Sigmoid colon (tissue), 7 donors: Measurements from ENCODE around the gene AK8. TPM values are rescaled to one million over a fixed set of nuclear protein-coding genes. Genes with fewer than 3 reads are reported as not detected.

ENCODE experiments used
- DNase-seq: peaks from one replicate; pipeline ENCODE4 v3.0.0-alpha.2; 2019
- H3K27ac ChIP-seq, 4 donors: fragments of 200-600 bp; sonication (generic); one replicate each; pipeline ENCODE4 v1.5.1; 2016 to 2019; ENCODE audit warnings: mild to moderate bottlenecking in 1 of 4
- H3K27me3 ChIP-seq, 3 donors: fragments of 200-600 bp; sonication (generic); one replicate each; pipeline ENCODE4 v1.5.1; 2019; ENCODE audit warnings: mild to moderate bottlenecking in 1 of 3
- H3K36me3 ChIP-seq, 4 donors: fragments of 200-600 bp; sonication (generic); one replicate each; pipeline ENCODE4 v1.5.1; 2016 to 2019
- H3K4me1 ChIP-seq, 4 donors: fragments of 200-600 bp; sonication (generic); one replicate each; pipeline ENCODE4 v1.5.1; 2017 to 2019
- H3K4me3 ChIP-seq, 4 donors: fragments of 200-600 bp; sonication (generic); one replicate each; pipeline ENCODE4 v1.5.1; 2017 to 2019; ENCODE audit warnings: mild to moderate bottlenecking in 2 of 4, moderate library complexity in 1 of 4
- H3K9me3 ChIP-seq, 4 donors: fragments of 200-600 bp in 3 of 4; sonication (generic) in 3 of 4; one replicate each; pipeline versions ENCODE4 v1.5.1 to v1.6.1; 2013 to 2019
- CTCF ChIP-seq, 4 experiments: fragments of 450-650 bp in 3 of 4; fragments of 200-600 bp in 1 of 4; IDR thresholded peaks; one replicate each; pipeline ENCODE4 v1.5.1; 2016 to 2019; ENCODE audit warnings: antibody characterized with exemption in 4 of 4, mild to moderate bottlenecking in 3 of 4, moderate library complexity in 2 of 4
- EP300 ChIP-seq, 4 donors: sonication (generic); formaldehyde crosslinking; IDR thresholded peaks; one replicate each; pipeline ENCODE4 v1.6.1; 2017; ENCODE audit warnings: antibody characterized with exemption in 4 of 4
- POLR2A ChIP-seq, 2 donors: fragments of 450-650 bp; IDR thresholded peaks; one replicate each; pipeline ENCODE4 v1.6.1; 2016; ENCODE audit warnings: antibody characterized with exemption in 2 of 2, mild to moderate bottlenecking in 2 of 2, moderate library complexity in 2 of 2
- POLR2AphosphoS5 ChIP-seq, 4 donors: sonication (generic); formaldehyde crosslinking; IDR thresholded peaks; one replicate each; pipeline ENCODE4 v1.6.1; 2017; ENCODE audit warnings: antibody characterized with exemption in 4 of 4
- WGBS, 2 donors: extraction: QIAGEN DNeasy Blood & Tissue Kit; methylation state at CpG; one replicate each; pipeline ENCODE4 v1.1.7; 2013; 5-methylcytosine and 5-hydroxymethylcytosine counted together
- intact Hi-C: fragments of 100-400 bp; cut with DNase I; formaldehyde crosslinking; loops from one replicate; pipeline ENCODE4 v1.15.1; 2023
- polyA plus RNA-seq, 3 donors: library from polyadenylated mRNA; stranded (reverse); fragments of 200-250 nt; gene quantifications; one replicate each; pipeline ENCODE4 v1.2.3, GENCODE V29; 2013
- total RNA-seq, 4 donors: library from RNA; depleted of rRNA; stranded (reverse); fragments of >200 nt; gene quantifications; one replicate each; pipeline ENCODE4 v1.1.0, GENCODE V29; 2016
- donor health status: healthy with polysubstance abuse.
- donor health status: Bipolar disorder and iron deficiency.
- donor health status: healthy.

Gene AK8
- total and polyA plus RNA-seq, 7 donors, result 0.25 to 1.2 (median 0.59) TPM; not detected in 3

DNA sequence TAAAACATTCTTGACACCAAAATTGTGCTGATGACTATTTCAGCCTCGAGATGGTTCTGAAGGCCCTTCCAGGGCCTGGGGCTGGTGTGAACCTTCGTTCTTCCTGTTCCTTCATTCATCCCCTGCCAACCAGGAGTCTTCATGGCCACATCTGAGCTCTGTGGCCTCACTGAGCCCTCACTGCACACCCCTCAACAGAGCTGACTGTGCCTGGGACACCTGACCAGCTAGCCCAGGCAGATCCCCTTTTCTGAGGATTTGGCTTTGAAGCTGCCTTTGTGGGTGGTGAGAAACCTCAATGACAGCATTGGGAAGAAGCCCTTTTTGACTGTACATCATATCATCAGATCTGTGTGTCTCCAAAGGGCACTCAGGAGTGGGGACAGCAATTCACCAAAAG lies 13.8 kb downstream of the AK8 start:
- Histone ChIP-seq H3K36me3 (no peaks in the 10 kb centered on the region), H3K4me1 (peaks cover 0 to 2% (median 0%) of the 10 kb centered on the region in 4 donors), H3K27ac (no peak overlapping the region), H3K4me3 (no peak overlapping the region), H3K9me3 (no peaks in the 10 kb centered on the region), H3K27me3 (no peaks in the 10 kb centered on the region)
- intact Hi-C loops, result no loop called here
- TF ChIP-seq POLR2AphosphoS5 (IDR thresholded peaks at IDR 0.05), result no peak
- no peak for TF ChIP-seq POLR2A (IDR thresholded peaks at IDR 0.05)
- TF ChIP-seq CTCF (IDR thresholded peaks at IDR 0.05), result no peak
- no peak for TF ChIP-seq EP300 (IDR thresholded peaks at IDR 0.05)
- DNase-seq, result no peak
- WGBS, 2 donors, result 75 to 80% methylated on average over 2 of the region's 2 CpGs

- DNase-seq, result no peak
- H3K4me3 ChIP-seq, result no peak overlapping the region
- H3K9me3 ChIP-seq, result no peaks in the 10 kb centered on the region
- intact Hi-C loops, result no loop called here
- 90 to 94% methylated on average over 12 of the region's 12 CpGs for WGBS, 2 donors
- H3K36me3 ChIP-seq, result no peaks in the 10 kb centered on the region
- H3K27me3 ChIP-seq, result no peaks in the 10 kb centered on the region
- TF ChIP-seq POLR2AphosphoS5 (IDR thresholded peaks at IDR 0.05), result no peak
- no peak overlapping the region for H3K27ac ChIP-seq
- H3K4me1 ChIP-seq, result peaks cover 0 to 13% (median 2%) of the 10 kb centered on the region in 4 donors
These were observed 15.0 kb downstream of the AK8 start for GRCh38 chr9:132863096-132863495.

- intact Hi-C loops, result no loop called here
- TF ChIP-seq EP300 (IDR thresholded peaks at IDR 0.05) (no peak), CTCF (IDR thresholded peaks at IDR 0.05) (no peak), POLR2A (IDR thresholded peaks at IDR 0.05) (no peak), POLR2AphosphoS5 (IDR thresholded peaks at IDR 0.05) (no peak)
- H3K27ac ChIP-seq, result no peak overlapping the region
These were observed 15.6 kb downstream of the AK8 start for GRCh38 chr9:132862533-132862932.

DNA sequence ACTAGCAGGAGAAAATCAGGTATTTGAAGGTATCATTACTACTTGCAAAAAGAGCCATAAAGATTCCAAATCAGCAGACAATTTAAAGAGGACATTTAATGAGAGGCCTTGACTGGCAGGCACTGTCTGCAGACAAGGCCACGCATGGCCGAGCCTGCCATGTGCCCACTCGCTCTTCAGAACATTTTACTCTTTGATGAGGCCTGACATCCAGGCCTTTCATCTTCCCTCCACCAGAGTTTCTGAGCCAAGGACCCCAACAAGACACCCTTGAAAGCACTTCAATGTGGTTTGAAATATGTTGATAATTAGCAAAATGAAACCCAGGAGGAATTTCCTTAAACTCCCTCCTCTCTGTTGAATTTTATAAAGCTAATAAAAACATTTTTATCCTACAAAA lies 16.4 kb downstream of the AK8 start:
- H3K9me3 ChIP-seq, result no peaks in the 10 kb centered on the region
- TF ChIP-seq POLR2A (IDR thresholded peaks at IDR 0.05) (no peak), POLR2AphosphoS5 (IDR thresholded peaks at IDR 0.05) (no peak), EP300 (IDR thresholded peaks at IDR 0.05) (no peak), CTCF (IDR thresholded peaks at IDR 0.05) (no peak)
- H3K27me3 ChIP-seq, result no peaks in the 10 kb centered on the region
- 77 to 96% methylated on average over 3 of the region's 3 CpGs for WGBS, 2 donors
- H3K4me3 ChIP-seq, result no peak overlapping the region
- H3K4me1 ChIP-seq, result peaks cover 0 to 28% (median 15%) of the 10 kb centered on the region in 4 donors
- no peak for DNase-seq
- intact Hi-C loops, result no loop called here
- no peak overlapping the region for H3K27ac ChIP-seq
- no peaks in the 10 kb centered on the region for H3K36me3 ChIP-seq

More at GRCh38 chr9:132862533-132862932, 15.6 kb downstream of the AK8 start:
- Histone ChIP-seq H3K4me3 (no peak overlapping the region), H3K36me3 (no peaks in the 10 kb centered on the region), H3K27me3 (no peaks in the 10 kb centered on the region), H3K9me3 (no peaks in the 10 kb centered on the region), H3K4me1 (peaks cover 0 to 19% (median 7%) of the 10 kb centered on the region in 4 donors)
- no peak for DNase-seq
- 63 to 83% methylated on average over 6 of the region's 6 CpGs for WGBS, 2 donors

GRCh38 chr9:132858751-132859150 lies 19.3 kb downstream of the AK8 start:
- Histone ChIP-seq H3K9me3 (no peaks in the 10 kb centered on the region), H3K4me3 (no peak overlapping the region), H3K27ac (no peak overlapping the region), H3K4me1 (peaks cover 0 to 33% (median 16%) of the 10 kb centered on the region in 4 donors), H3K36me3 (no peaks in the 10 kb centered on the region), H3K27me3 (no peaks in the 10 kb centered on the region)
- 77 to 83% methylated on average over 7 of the region's 7 CpGs for WGBS, 2 donors
- TF ChIP-seq POLR2A (IDR thresholded peaks at IDR 0.05) (no peak), EP300 (IDR thresholded peaks at IDR 0.05) (no peak), POLR2AphosphoS5 (IDR thresholded peaks at IDR 0.05) (no peak), CTCF (IDR thresholded peaks at IDR 0.05) (no peak)
- intact Hi-C loops, result no loop called here
- peak; percentile 74 for DNase-seq
